MM.1S (cell line): Measurements from ENCODE around the gene PDE6A.

ENCODE experiments used
- EZH2phosphoT487 ChIP-seq: fragments of 300-600 bp; sonication (generic); IDR thresholded peaks from 2 replicates; pipeline ENCODE4 v1.6.1; 2018; ENCODE audit warnings: antibody characterized with exemption, low read length
- TF ChIP-seq, protein P1 (sequence below): fragments of 300-600 bp; sonication (generic); IDR thresholded peaks from 2 replicates; pipeline ENCODE4 v1.5.1; 2016; ENCODE audit warnings: antibody characterized with exemption, low read length, mixed read lengths

GRCh38 chr5:149841851-149842793, 102.5 kb downstream of the PDE6A start:
- TF ChIP-seq, protein P1, sequence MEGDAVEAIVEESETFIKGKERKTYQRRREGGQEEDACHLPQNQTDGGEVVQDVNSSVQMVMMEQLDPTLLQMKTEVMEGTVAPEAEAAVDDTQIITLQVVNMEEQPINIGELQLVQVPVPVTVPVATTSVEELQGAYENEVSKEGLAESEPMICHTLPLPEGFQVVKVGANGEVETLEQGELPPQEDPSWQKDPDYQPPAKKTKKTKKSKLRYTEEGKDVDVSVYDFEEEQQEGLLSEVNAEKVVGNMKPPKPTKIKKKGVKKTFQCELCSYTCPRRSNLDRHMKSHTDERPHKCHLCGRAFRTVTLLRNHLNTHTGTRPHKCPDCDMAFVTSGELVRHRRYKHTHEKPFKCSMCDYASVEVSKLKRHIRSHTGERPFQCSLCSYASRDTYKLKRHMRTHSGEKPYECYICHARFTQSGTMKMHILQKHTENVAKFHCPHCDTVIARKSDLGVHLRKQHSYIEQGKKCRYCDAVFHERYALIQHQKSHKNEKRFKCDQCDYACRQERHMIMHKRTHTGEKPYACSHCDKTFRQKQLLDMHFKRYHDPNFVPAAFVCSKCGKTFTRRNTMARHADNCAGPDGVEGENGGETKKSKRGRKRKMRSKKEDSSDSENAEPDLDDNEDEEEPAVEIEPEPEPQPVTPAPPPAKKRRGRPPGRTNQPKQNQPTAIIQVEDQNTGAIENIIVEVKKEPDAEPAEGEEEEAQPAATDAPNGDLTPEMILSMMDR: no peak
- TF ChIP-seq EZH2phosphoT487: no peak
